Lower leg skin (tissue), 4 donors: ENCODE measurements around the gene HDGFL2. TPM values are rescaled to one million over a fixed set of nuclear protein-coding genes. Genes with fewer than 3 reads are reported as not detected.
"Not testable (repeated sequence)": the region's sequence is repeated elsewhere in the genome, so short reads cannot be mapped to it uniquely, and the experiment has no call there.

Experiments
- DNase-seq, 2 donors: peaks; one replicate each; pipeline ENCODE4 v3.0.0-alpha.2; 2019; ENCODE audit warnings: low spot score in 2 of 2
- H3K4me3 ChIP-seq: fragments of 200-600 bp; sonication (generic); 2 replicates; pipeline ENCODE4 v1.5.1; 2017; ENCODE audit warnings: mild to moderate bottlenecking, low read depth; ENCODE audit not compliant: poor library complexity, severe bottlenecking
- CTCF ChIP-seq, 3 donors: fragments of 450-650 bp; IDR thresholded peaks; one replicate each; pipeline ENCODE4 v1.5.1; 2016; ENCODE audit warnings: antibody characterized with exemption in 3 of 3, mild to moderate bottlenecking in 3 of 3, moderate library complexity in 2 of 3
- POLR2A ChIP-seq, 2 donors: fragments of 450-650 bp; IDR thresholded peaks; one replicate each; pipeline ENCODE4 v1.6.1; 2016 to 2017; ENCODE audit warnings: antibody characterized with exemption in 2 of 2, mild to moderate bottlenecking in 1 of 2, moderate library complexity in 1 of 2
- WGBS, 2 donors: methylation state at CpG; one replicate each; pipeline ENCODE4 v1.1.5; 2018; 5-methylcytosine and 5-hydroxymethylcytosine counted together
- intact Hi-C: fragments of 100-400 bp; cut with DNase I; formaldehyde crosslinking; loops from one replicate; pipeline ENCODE4 v1.15.0; 2023; ENCODE audit warnings: low total_unique reads
- total RNA-seq, 4 donors: library from RNA; depleted of rRNA; stranded (reverse); fragments of >200 nt; gene quantifications; one replicate each; pipeline ENCODE4 v1.1.0, GENCODE V29; 2016

Gene HDGFL2
- total RNA-seq, 4 donors from 2014 or later = 20.9 to 36.4 (median 30.1) TPM

- 64 to 67% methylated on average over 22 to 23 of the region's 23 CpGs for WGBS, 2 donors
- peak in 1 of 2 donors; percentile 22 for DNase-seq
- no peak for TF ChIP-seq POLR2A (IDR thresholded peaks at IDR 0.05)
- no peak for TF ChIP-seq CTCF (IDR thresholded peaks at IDR 0.05)
- no peak overlapping the region for H3K4me3 ChIP-seq
- intact Hi-C loops = loop anchor here (10.0 kb wide), 1 partner anchor 250 kb away; the partner anchor contains the start of gene SHD
Measured at GRCh38 chr19:4524808-4525562, 52.9 kb downstream of the HDGFL2 start.

DNA sequence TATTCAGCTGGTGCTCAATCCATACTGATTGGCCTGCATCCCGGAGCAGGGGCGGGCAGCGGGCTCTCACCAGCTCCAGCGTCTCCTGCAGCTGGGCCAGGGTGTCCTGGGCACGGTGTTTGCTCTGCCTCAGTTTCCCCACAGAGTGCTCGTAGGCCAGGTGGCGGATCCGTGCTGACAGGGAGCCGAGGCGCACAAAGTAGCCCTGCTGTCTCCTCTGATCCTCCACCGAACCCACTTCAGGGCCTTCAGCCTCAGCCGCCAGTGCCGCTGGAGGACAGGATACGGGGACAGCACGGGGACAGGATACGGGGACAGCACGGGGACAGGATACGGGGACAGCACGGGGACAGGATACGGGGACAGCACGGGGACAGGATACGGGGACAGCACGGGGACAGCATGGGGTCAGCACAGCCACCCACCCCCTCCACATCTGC, 53.5 kb downstream of the HDGFL2 start:
- DNase-seq = no peak
- no peak overlapping the region for H3K4me3 ChIP-seq
- intact Hi-C loops = loop anchor here (10.0 kb wide), 1 partner anchor 251 kb away; the partner anchor contains the start of gene SHD
- no peak for TF ChIP-seq POLR2A (IDR thresholded peaks at IDR 0.05)
- TF ChIP-seq CTCF (IDR thresholded peaks at IDR 0.05) = no peak
- WGBS, 2 donors = 74 to 80% methylated on average over 18 to 23 of the region's 23 CpGs

DNA sequence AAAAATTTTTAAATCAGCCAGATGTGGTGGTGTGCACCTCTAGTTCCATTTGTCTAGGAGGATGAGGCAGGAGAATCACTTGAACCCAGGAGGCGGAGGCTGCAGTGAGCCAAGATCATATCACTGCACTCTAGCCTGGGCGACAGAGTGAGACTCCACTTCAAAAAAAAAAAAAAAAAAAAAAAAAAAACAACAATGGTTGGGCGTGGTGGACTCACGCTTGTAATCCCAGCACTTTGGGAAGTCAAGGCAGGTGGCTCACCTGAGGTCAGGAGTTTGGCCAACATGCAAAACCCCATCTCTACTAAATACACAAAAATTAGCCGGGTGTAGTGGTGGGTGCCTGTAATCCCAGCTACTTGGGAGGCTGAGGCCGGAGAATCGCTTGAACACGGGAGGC, 55.3 kb downstream of the HDGFL2 start:
- 92 to 95% methylated on average over 8 of the region's 8 CpGs for WGBS, 2 donors
- H3K4me3 ChIP-seq, DNase-seq: not testable (repeated sequence)
- intact Hi-C loops = loop anchor here (10.0 kb wide), 1 partner anchor 253 kb away; the partner anchor contains the start of gene SHD

DNA sequence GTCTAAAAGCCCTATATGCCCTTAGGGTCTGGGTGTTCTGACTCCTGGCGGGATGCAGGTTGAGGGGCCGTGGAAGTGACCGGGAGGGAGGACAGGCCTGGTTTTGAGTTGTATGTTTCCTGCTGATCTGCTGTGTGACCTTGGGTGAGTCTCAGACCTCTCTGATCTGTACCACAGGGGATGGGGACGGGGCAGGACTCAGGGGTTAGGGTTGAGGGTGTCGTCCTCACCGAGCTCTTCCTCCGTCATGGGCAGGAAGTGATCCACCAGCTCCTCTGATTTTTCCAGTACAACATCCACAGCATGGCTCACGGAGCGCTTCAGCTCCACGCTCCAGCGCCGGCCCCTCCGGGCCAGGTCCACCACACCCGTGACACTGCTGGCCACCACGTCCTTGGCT, 56.7 kb downstream of the HDGFL2 start:
- intact Hi-C loops = loop anchor here (10.0 kb wide), 1 partner anchor 254 kb away; the partner anchor contains the start of gene SHD
- no peak overlapping the region for H3K4me3 ChIP-seq
- DNase-seq = no peak
- WGBS, 2 donors = 75 to 77% methylated on average over 11 to 15 of the region's 15 CpGs
- TF ChIP-seq POLR2A (IDR thresholded peaks at IDR 0.05) (no peak), CTCF (IDR thresholded peaks at IDR 0.05) (no peak)

DNA sequence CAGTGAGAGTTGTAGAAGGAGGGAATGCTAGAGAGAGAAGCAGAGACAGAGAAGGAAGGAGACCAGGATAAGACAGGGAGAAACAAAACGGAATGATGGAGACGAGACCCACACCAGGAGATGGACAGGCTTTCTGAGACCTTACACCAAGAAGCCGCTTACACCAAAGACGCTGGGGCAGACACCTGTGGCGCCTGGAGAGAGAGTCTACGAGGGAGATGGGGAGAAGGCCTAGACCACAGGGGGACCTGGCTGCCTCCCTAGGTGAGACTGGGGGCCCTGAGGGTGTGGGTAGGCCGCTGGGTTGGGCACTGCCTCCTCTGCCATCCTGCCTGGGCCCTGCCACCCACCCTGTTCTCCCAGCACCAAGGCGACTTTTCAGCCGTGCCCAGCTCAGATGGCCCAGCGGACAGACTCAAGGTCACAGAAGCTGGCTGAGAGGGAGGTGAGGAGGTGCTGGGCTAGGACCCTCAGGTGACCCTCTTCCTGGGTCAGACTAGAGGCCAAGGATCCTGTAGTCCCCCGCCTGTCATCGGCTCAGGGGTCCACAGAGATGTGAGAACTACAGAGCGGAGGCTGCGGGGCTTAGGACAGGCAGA, 57.9 kb downstream of the HDGFL2 start:
- WGBS, 2 donors = 73 to 75% methylated on average over 14 of the region's 14 CpGs
- no peak for DNase-seq

More for the DNA sequence above, 57.9 kb downstream of the HDGFL2 start:
- TF ChIP-seq CTCF (IDR thresholded peaks at IDR 0.05) (no peak), POLR2A (IDR thresholded peaks at IDR 0.05) (no peak)
- H3K4me3 ChIP-seq = no peak overlapping the region
- intact Hi-C loops = loop anchor here (10.0 kb wide), 1 partner anchor 255 kb away; the partner anchor contains the start of gene SHD
